H9 (cell line): ENCODE measurements around the gene MAP4K1. TPM values are rescaled to one million over a fixed set of nuclear protein-coding genes. Genes with fewer than 3 reads are reported as not detected.

Experiments
- DNase-seq: peaks from one replicate; pipeline ENCODE4 v3.0.0-alpha.2; 2017
- H2AFZ ChIP-seq: one replicate; pipeline ENCODE4 v1.6.1; 2013; ENCODE audit warnings: mild to moderate bottlenecking, low read length, control low read depth, moderate library complexity
- H2AK5ac ChIP-seq: 2 replicates; pipeline ENCODE4 v1.6.1; 2013; ENCODE audit warnings: low read length, control low read depth, mixed read lengths; ENCODE audit not compliant: insufficient read length
- H2BK120ac ChIP-seq: one replicate; pipeline ENCODE4 v1.6.1; 2013; ENCODE audit warnings: low read depth, mild to moderate bottlenecking, low read length, control low read depth, inconsistent platforms; ENCODE audit not compliant: poor library complexity, severe bottlenecking
- H2BK12ac ChIP-seq: 2 replicates; pipeline ENCODE4 v1.6.1; 2013; ENCODE audit warnings: low read length, control low read depth, mixed read lengths, low read depth; ENCODE audit not compliant: insufficient read length
- H2BK15ac ChIP-seq: 2 replicates; pipeline ENCODE4 v1.6.1; 2013; ENCODE audit warnings: low read depth, low read length, control low read depth
- H2BK20ac ChIP-seq: one replicate; pipeline ENCODE4 v1.6.1; 2013; ENCODE audit warnings: low read depth, mild to moderate bottlenecking, low read length, control low read depth, inconsistent platforms; ENCODE audit not compliant: poor library complexity, severe bottlenecking
- H2BK5ac ChIP-seq: 2 replicates; pipeline ENCODE4 v1.6.1; 2013; ENCODE audit warnings: low read length, control low read depth, mixed read lengths; ENCODE audit not compliant: insufficient read length
- H3K14ac ChIP-seq: 2 replicates; pipeline ENCODE4 v1.6.1; 2013; ENCODE audit warnings: low read length, control low read depth; ENCODE audit not compliant: insufficient read depth
- H3K18ac ChIP-seq: 2 replicates; pipeline ENCODE4 v1.6.1; 2013; ENCODE audit warnings: low read depth, mild to moderate bottlenecking, mixed read lengths, low read length, control low read depth; ENCODE audit not compliant: insufficient read length
- H3K23ac ChIP-seq: 2 replicates; pipeline ENCODE4 v1.6.1; 2013; ENCODE audit warnings: low read length, control low read depth, mixed read lengths, low read depth; ENCODE audit not compliant: insufficient read length
- H3K23me2 ChIP-seq: 2 replicates; pipeline ENCODE4 v1.6.1; 2013; ENCODE audit warnings: low read depth, mild to moderate bottlenecking, mixed read lengths, low read length, control low read depth; ENCODE audit not compliant: insufficient read length, poor library complexity, severe bottlenecking
- H3K27ac ChIP-seq: 2 replicates; pipeline ENCODE4 v1.5.1; 2013; ENCODE audit warnings: low read length, control low read depth, mixed read lengths, low read depth; ENCODE audit not compliant: insufficient read length
- H3K27me3 ChIP-seq: 2 replicates; pipeline ENCODE4 v1.6.1; 2013; ENCODE audit warnings: low read length, control low read depth, inconsistent platforms; ENCODE audit not compliant: insufficient read depth
- H3K4ac ChIP-seq: 2 replicates; pipeline ENCODE4 v1.6.1; 2013; ENCODE audit warnings: low read depth, mild to moderate bottlenecking, control low read depth, inconsistent platforms, low read length, moderate library complexity
- H3K4me1 ChIP-seq: 2 replicates; pipeline ENCODE4 v1.6.1; 2013; ENCODE audit warnings: low read length, control low read depth, inconsistent platforms; ENCODE audit not compliant: insufficient read depth
- H3K4me2 ChIP-seq: 2 replicates; pipeline ENCODE4 v1.6.1; 2013; ENCODE audit warnings: low read length, control low read depth, mixed read lengths; ENCODE audit not compliant: insufficient read length, insufficient read depth
- H3K56ac ChIP-seq: 2 replicates; pipeline ENCODE4 v1.6.1; 2013; ENCODE audit warnings: low read depth, mild to moderate bottlenecking, mixed read lengths, low read length, control low read depth; ENCODE audit not compliant: insufficient read length
- H3K79me1 ChIP-seq: 2 replicates; pipeline ENCODE4 v1.6.1; 2013; ENCODE audit warnings: low read depth, mild to moderate bottlenecking, moderate library complexity, low read length, control low read depth, inconsistent platforms; ENCODE audit not compliant: insufficient read depth, poor library complexity, severe bottlenecking
- H3K79me2 ChIP-seq: 2 replicates; pipeline ENCODE4 v1.6.1; 2013; ENCODE audit warnings: low read length, control low read depth, inconsistent platforms; ENCODE audit not compliant: insufficient read depth
- H3K9ac ChIP-seq: 2 replicates; pipeline ENCODE4 v1.6.1; 2013; ENCODE audit warnings: low read length, control low read depth, mixed read lengths; ENCODE audit not compliant: insufficient read length; ENCODE audit errors: extremely low read depth
- H3K9me3 ChIP-seq: one replicate; pipeline ENCODE4 v1.6.1; 2013; ENCODE audit warnings: low read depth, low read length, inconsistent platforms; ENCODE audit not compliant: control insufficient read depth
- H3T11ph ChIP-seq: one replicate; pipeline ENCODE4 v1.6.1; 2013; ENCODE audit warnings: mild to moderate bottlenecking, low read length, control low read depth, inconsistent platforms
- H4K20me1 ChIP-seq: one replicate; pipeline ENCODE4 v1.6.1; 2013; ENCODE audit not compliant: control insufficient read depth, insufficient read length, insufficient read depth
- H4K5ac ChIP-seq: 2 replicates; pipeline ENCODE4 v1.6.1; 2013; ENCODE audit warnings: low read depth, mild to moderate bottlenecking, mixed read lengths, low read length, control low read depth; ENCODE audit not compliant: insufficient read length
- H4K8ac ChIP-seq: replicated peaks from 2 replicates; pipeline ENCODE4 v1.6.1; 2013; ENCODE audit warnings: low read length, control low read depth, mixed read lengths, low read depth; ENCODE audit not compliant: insufficient read length
- H4K91ac ChIP-seq: 2 replicates; pipeline ENCODE4 v1.6.1; 2013; ENCODE audit warnings: low read depth, mild to moderate bottlenecking, moderate library complexity, mixed read lengths, low read length, control low read depth; ENCODE audit not compliant: insufficient read length
- H3K27ac Mint-ChIP-seq, 3 experiments: 2 replicates in 2 of 3; 3 replicates in 1 of 3; pipeline ENCODE4 v1.8.0; 2020 to 2021; ENCODE audit warnings: mixed read lengths in 3 of 3, mild to moderate bottlenecking in 1 of 3, moderate library complexity in 1 of 3
- H3K27me3 Mint-ChIP-seq: 2 replicates; pipeline ENCODE4 v1.8.0; 2021; ENCODE audit warnings: low read depth, mild to moderate bottlenecking, moderate library complexity, mixed read lengths
- H3K36me3 Mint-ChIP-seq, 3 experiments: 2 replicates in 2 of 3; 3 replicates in 1 of 3; pipeline ENCODE4 v1.8.0; 2020 to 2021; ENCODE audit warnings: low read depth in 3 of 3, mixed read lengths in 3 of 3; ENCODE audit not compliant: insufficient read depth in 1 of 3
- H3K4me1 Mint-ChIP-seq, 2 experiments: 2 replicates each; pipeline ENCODE4 v1.8.0; 2020; ENCODE audit warnings: mixed read lengths in 2 of 2
- H3K4me3 Mint-ChIP-seq, 2 experiments: 2 replicates in 1 of 2; 3 replicates in 1 of 2; pipeline ENCODE4 v1.8.0; 2020 to 2021; ENCODE audit warnings: mild to moderate bottlenecking in 2 of 2, mixed read lengths in 2 of 2, moderate library complexity in 1 of 2
- H3K9me3 Mint-ChIP-seq, 2 experiments: 2 replicates in 1 of 2; 3 replicates in 1 of 2; pipeline ENCODE4 v1.8.0; 2020; ENCODE audit warnings: mild to moderate bottlenecking in 2 of 2, mixed read lengths in 2 of 2, moderate library complexity in 1 of 2
- WGBS: extraction: QIAGEN DNeasy Blood & Tissue Kit; methylation state at CpG from one replicate; pipeline ENCODE4 v1.1.7; 2013; ENCODE audit warnings: missing lambda C conversion rate, low lambda C conversion rate, mixed read lengths; ENCODE audit not compliant: insufficient read length; ENCODE audit errors: extremely low coverage; 5-methylcytosine and 5-hydroxymethylcytosine counted together
- total RNA-seq: library from RNA; stranded (reverse); gene quantifications from 2 replicates; pipeline ENCODE4 v1.2.1, GENCODE V29; 2021
- TF ChIP-seq, protein P1 (sequence below): fragments of 200-600 bp; sonication (generic); conservative IDR thresholded peaks from 3 replicates; pipeline ENCODE4 v1.8.0; 2021; ENCODE audit warnings: antibody characterized with exemption, mild to moderate bottlenecking

MAP4K1 gene
- total RNA-seq, 1 experiment from 2014 or later = 31.1 TPM

DNA sequence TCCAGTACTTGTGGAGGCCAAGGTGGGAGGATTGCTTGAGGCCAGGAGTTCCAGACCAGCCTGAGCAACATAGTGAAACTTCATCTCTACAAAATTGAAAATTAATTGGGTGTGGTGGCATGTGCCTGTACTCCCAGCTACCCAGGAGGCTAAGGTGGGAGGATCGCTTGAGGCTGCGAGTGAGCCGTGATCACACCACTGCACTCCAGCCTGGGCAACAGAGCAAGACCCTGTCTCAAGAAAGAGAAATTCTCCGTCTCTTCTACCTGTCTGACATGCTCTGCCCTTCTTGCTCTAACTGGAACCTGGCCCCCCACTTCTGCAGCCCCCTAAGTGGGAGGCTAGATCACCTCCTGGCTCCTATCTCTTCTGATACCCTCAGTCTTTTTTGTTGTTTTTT is 8.6 kb upstream of the MAP4K1 start:
- peaks cover 54 to 93% (median 87%) of the 10 kb centered on the region in 3 experiments; a peak in 6 of 7 replicates for H3K36me3 Mint-ChIP-seq

More for the DNA sequence above, 8.6 kb upstream of the MAP4K1 start:
- Histone ChIP-seq H2BK12ac (no peak overlapping the region), H3K14ac (no peak overlapping the region), H4K20me1 (no peaks in the 10 kb centered on the region), H4K8ac (no peak overlapping the region), H3K9ac (no peak overlapping the region), H2BK5ac (no peak overlapping the region), H3K4me2 (no peak overlapping the region), H3K9me3 (no peaks in the 10 kb centered on the region), H3K18ac (no peak overlapping the region), H2BK120ac (no peak overlapping the region), H3T11ph (no peak overlapping the region), H3K79me1 (no peaks in the 10 kb centered on the region), H4K91ac (no peak overlapping the region), H3K27me3 (no peaks in the 10 kb centered on the region), H2AFZ (no peak overlapping the region), H4K5ac (no peak overlapping the region), H2BK15ac (no peak overlapping the region), H3K27ac (no peak overlapping the region), H3K23ac (no peak overlapping the region), H2AK5ac (no peak overlapping the region), H2BK20ac (no peak overlapping the region), H3K4ac (no peak overlapping the region), H3K79me2 (no peaks in the 10 kb centered on the region), H3K23me2 (no peaks in the 10 kb centered on the region), H3K4me1 (no peaks in the 10 kb centered on the region; the same call in 1 of the 2 replicates), H3K56ac (no peak overlapping the region)
- peaks cover 5 to 6% of the 10 kb centered on the region in 2 experiments for H3K4me1 Mint-ChIP-seq
- no peaks in the 10 kb centered on the region for H3K9me3 Mint-ChIP-seq
- TF ChIP-seq, protein P1, sequence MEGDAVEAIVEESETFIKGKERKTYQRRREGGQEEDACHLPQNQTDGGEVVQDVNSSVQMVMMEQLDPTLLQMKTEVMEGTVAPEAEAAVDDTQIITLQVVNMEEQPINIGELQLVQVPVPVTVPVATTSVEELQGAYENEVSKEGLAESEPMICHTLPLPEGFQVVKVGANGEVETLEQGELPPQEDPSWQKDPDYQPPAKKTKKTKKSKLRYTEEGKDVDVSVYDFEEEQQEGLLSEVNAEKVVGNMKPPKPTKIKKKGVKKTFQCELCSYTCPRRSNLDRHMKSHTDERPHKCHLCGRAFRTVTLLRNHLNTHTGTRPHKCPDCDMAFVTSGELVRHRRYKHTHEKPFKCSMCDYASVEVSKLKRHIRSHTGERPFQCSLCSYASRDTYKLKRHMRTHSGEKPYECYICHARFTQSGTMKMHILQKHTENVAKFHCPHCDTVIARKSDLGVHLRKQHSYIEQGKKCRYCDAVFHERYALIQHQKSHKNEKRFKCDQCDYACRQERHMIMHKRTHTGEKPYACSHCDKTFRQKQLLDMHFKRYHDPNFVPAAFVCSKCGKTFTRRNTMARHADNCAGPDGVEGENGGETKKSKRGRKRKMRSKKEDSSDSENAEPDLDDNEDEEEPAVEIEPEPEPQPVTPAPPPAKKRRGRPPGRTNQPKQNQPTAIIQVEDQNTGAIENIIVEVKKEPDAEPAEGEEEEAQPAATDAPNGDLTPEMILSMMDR = no peak
- H3K27me3 Mint-ChIP-seq = no peaks in the 10 kb centered on the region
- no CpG with 5 or more reads among the region's 4 CpGs for WGBS
- DNase-seq = no peak
- H3K4me3 Mint-ChIP-seq = no peak overlapping the region
- H3K27ac Mint-ChIP-seq = no peak overlapping the region; a peak in 1 of 7 replicates
